K562 (cell line): ENCODE results near the gene PAQR6. TPM values are rescaled to one million over a fixed set of nuclear protein-coding genes. Genes with fewer than 3 reads are reported as not detected.

Experiments
- ARHGAP35 ChIP-seq: fragments of 450-650 bp; IDR thresholded peaks from 2 replicates; pipeline ENCODE4 v1.6.1; 2018; ENCODE audit not compliant: partially characterized antibody
- CBFA2T3 ChIP-seq: fragments of 450-650 bp; IDR thresholded peaks from 2 replicates; pipeline ENCODE4 v1.6.1; 2017
- DACH1 ChIP-seq: fragments of 450-650 bp; IDR thresholded peaks from 2 replicates; pipeline ENCODE4 v1.6.1; 2018; ENCODE audit not compliant: partially characterized antibody
- ELF2 ChIP-seq: fragments of 250-450 bp; sonication (Bioruptor Pico); IDR thresholded peaks from 2 replicates; pipeline ENCODE4 v1.5.0; 2021; ENCODE audit warnings: mild to moderate bottlenecking
- GABPA ChIP-seq: fragments of 200-800 bp; sonication (Bioruptor generic); conservative IDR thresholded peaks from 2 replicates; pipeline ENCODE4 v1.6.1; 2016; ENCODE audit warnings: low read depth, missing genetic modification characterization, missing compliant biosample characterization
- HNRNPLL ChIP-seq: fragments of 200-400 bp; formaldehyde crosslinking; IDR thresholded peaks from 2 replicates; pipeline ENCODE4 v1.6.1; 2017; ENCODE audit warnings: low read length, low read depth, mild to moderate bottlenecking; ENCODE audit not compliant: poor library complexity, severe bottlenecking
- HSF4 ChIP-seq: fragments of 250-450 bp; sonication (Bioruptor Pico); IDR thresholded peaks from 2 replicates; pipeline ENCODE4 v2.1.2; 2022; ENCODE audit warnings: mild to moderate bottlenecking, moderate library complexity, borderline replicate concordance
- KDM2B ChIP-seq: fragments of 250-450 bp; sonication (Bioruptor Pico); IDR thresholded peaks from 2 replicates; pipeline ENCODE4 v1.8.0; 2021; ENCODE audit warnings: mild to moderate bottlenecking, moderate library complexity
- MAFF ChIP-seq: IDR thresholded peaks from 2 replicates; pipeline ENCODE4 v1.6.1; 2012; ENCODE audit warnings: low read length, improper control_type of control experiment
- MBD2 ChIP-seq: sonication (generic); IDR thresholded peaks from 2 replicates; pipeline ENCODE4 v1.6.1; 2016; ENCODE audit warnings: low read depth, borderline replicate concordance
- NFRKB ChIP-seq: fragments of 450-650 bp; IDR thresholded peaks from 2 replicates; pipeline ENCODE4 v1.6.1; 2016; ENCODE audit warnings: low read depth
- NR2C1 ChIP-seq, 2 experiments: fragments of 450-650 bp; IDR thresholded peaks; 2 replicates each; pipeline ENCODE4 v1.6.1; 2017; ENCODE audit warnings: mild to moderate bottlenecking in 2 of 2, antibody characterized with exemption in 1 of 2, inconsistent platforms in 1 of 2, missing compliant biosample characterization in 1 of 2, missing genetic modification characterization in 1 of 2
- POLR2H ChIP-seq: IDR thresholded peaks from 2 replicates; pipeline ENCODE4 v1.6.1; 2016; ENCODE audit warnings: missing genetic modification characterization, low read depth, mild to moderate bottlenecking, control low read depth, missing compliant biosample characterization, moderate library complexity
- SIN3A ChIP-seq, 2 experiments: fragments of 150-350 bp in 1 of 2; IDR thresholded peaks; 2 replicates each; pipeline ENCODE4 v1.6.1; 2011 to 2016; ENCODE audit warnings: borderline replicate concordance in 2 of 2, low read depth in 2 of 2, low read length in 2 of 2, mild to moderate bottlenecking in 2 of 2, moderate library complexity in 2 of 2; ENCODE audit not compliant: control insufficient read depth in 1 of 2
- SMARCA4 ChIP-seq: fragments of 450-650 bp; IDR thresholded peaks from 2 replicates; pipeline ENCODE4 v1.6.1; 2016
- ZKSCAN1 ChIP-seq: fragments of 150-350 bp; IDR thresholded peaks from 2 replicates; pipeline ENCODE4 v1.6.1; 2016; ENCODE audit warnings: low read depth, low read length
- ZNF224 ChIP-seq: sonication (generic); formaldehyde crosslinking; IDR thresholded peaks from 2 replicates; pipeline ENCODE4 v1.8.0; 2022; ENCODE audit warnings: mild to moderate bottlenecking, missing genetic modification reagents
- ZNF41 ChIP-seq: fragments of 250-450 bp; sonication (Bioruptor Pico); conservative IDR thresholded peaks from 2 replicates; pipeline ENCODE4 v1.4.0; 2020; ENCODE audit warnings: mild to moderate bottlenecking
- ZNF785 ChIP-seq: fragments of 250-450 bp; sonication (Bioruptor Pico); IDR thresholded peaks from 2 replicates; pipeline ENCODE4 v1.4.0; 2020; ENCODE audit warnings: mild to moderate bottlenecking
- ZSCAN32 ChIP-seq: fragments of 450-650 bp; formaldehyde crosslinking; IDR thresholded peaks from 2 replicates; pipeline ENCODE4 v1.4.0; 2020; ENCODE audit warnings: mild to moderate bottlenecking, moderate library complexity
- polyA plus RNA-seq, 8 experiments: library from polyadenylated mRNA; depleted of rRNA in 4 of 8; stranded (reverse) in 5 of 8; unstranded in 3 of 8; fragments of >200 nt; fragmentation: Nextera tagmentation in 2 of 8; fragmentation: Illumina TruSeq in 1 of 8; extraction: Ambion mirVana in 2 of 8; extraction: Trizol in 1 of 8; gene quantifications; 2 replicates each; pipeline versions ENCODE4 v1.2.1 to v1.2.3, GENCODE V29; 2011 to 2014; ENCODE audit warnings: inconsistent platforms in 1 of 8, missing spikeins in 1 of 8
- total RNA-seq, 7 experiments: library from RNA; depleted of rRNA in 6 of 7; stranded (reverse); fragments of >200 nt in 6 of 7; fragmentation: Illumina TruSeq in 2 of 7; extraction: Trizol in 2 of 7; gene quantifications; 2 replicates each; pipeline versions ENCODE4 v1.2.1 to v1.2.3, GENCODE V29; 2011 to 2021; ENCODE audit warnings: low replicate concordance in 1 of 7
- TF ChIP-seq, protein P1 (sequence below), 2 experiments: fragments of 450-650 bp; formaldehyde crosslinking in 1 of 2; IDR thresholded peaks; 2 replicates each; pipeline versions ENCODE4 v1.4.0 to v1.6.1; 2014 to 2020; ENCODE audit warnings: mild to moderate bottlenecking in 2 of 2, borderline replicate concordance in 1 of 2, low read depth in 1 of 2

Gene PAQR6
- total and polyA plus RNA-seq, 9 of the 15 experiments (the other 6 are each of a cell fraction or from before 2014, with no cell fraction given), result 0.07 to 1.8 (median 0.62) TPM

DNA sequence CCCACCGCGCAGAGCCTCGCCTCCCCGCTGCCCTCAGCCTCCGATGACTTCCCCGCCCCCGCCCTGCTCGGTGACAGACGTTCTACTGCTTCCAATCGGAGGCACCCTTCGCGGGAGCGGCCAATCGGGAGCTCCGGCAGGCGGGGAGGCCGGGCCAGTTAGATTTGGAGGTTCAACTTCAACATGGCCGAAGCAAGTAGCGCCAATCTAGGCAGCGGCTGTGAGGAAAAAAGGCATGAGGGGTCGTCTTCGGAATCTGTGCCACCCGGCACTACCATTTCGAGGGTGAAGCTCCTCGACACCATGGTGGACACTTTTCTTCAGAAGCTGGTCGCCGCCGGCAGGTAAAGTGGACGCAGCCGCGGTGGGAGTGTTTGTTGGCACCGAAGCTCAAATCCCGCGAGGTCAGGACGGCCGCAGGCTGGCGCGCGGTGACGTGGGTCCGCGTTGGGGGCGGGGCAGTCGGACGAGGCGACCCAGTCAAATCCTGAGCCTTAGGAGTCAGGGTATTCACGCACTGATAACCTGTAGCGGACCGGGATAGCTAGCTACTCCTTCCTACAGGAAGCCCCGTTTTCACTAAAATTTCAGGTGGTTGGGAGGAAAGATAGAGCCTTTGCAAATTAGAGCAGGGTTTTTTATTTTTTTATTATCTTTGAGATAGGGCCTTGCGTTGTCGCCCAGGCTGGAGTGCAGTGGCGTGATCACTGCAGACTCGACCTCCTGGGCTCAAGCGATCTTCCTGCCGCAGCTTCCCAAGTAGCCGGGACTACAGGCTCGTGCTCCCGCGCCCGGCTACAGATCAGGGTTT, 34.8 kb downstream of the PAQR6 start, which contains the start of gene PMF1 (continued):
- TF ChIP-seq, protein P1, sequence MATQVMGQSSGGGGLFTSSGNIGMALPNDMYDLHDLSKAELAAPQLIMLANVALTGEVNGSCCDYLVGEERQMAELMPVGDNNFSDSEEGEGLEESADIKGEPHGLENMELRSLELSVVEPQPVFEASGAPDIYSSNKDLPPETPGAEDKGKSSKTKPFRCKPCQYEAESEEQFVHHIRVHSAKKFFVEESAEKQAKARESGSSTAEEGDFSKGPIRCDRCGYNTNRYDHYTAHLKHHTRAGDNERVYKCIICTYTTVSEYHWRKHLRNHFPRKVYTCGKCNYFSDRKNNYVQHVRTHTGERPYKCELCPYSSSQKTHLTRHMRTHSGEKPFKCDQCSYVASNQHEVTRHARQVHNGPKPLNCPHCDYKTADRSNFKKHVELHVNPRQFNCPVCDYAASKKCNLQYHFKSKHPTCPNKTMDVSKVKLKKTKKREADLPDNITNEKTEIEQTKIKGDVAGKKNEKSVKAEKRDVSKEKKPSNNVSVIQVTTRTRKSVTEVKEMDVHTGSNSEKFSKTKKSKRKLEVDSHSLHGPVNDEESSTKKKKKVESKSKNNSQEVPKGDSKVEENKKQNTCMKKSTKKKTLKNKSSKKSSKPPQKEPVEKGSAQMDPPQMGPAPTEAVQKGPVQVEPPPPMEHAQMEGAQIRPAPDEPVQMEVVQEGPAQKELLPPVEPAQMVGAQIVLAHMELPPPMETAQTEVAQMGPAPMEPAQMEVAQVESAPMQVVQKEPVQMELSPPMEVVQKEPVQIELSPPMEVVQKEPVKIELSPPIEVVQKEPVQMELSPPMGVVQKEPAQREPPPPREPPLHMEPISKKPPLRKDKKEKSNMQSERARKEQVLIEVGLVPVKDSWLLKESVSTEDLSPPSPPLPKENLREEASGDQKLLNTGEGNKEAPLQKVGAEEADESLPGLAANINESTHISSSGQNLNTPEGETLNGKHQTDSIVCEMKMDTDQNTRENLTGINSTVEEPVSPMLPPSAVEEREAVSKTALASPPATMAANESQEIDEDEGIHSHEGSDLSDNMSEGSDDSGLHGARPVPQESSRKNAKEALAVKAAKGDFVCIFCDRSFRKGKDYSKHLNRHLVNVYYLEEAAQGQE (IDR thresholded peaks at IDR 0.05; ENCODE audit: borderline replicate concordance), result no peak
- TF ChIP-seq, protein P1 (CRISPR knock-in tag; IDR thresholded peaks at IDR 0.05; ENCODE audit: low read depth), result peak; percentile 45; the same call in 1 of the 2 replicates
- TF ChIP-seq MBD2 (peak; percentile 96), ZNF224 (0 out of 2 replicates have a peak, but pooled peaks have one; percentile 57), SMARCA4 (no peak), ELF2 (CRISPR knock-in tag) (no peak), CBFA2T3 (no peak), NFRKB (peak; percentile 95), HSF4 (CRISPR knock-in tag) (no peak), ZNF785 (CRISPR knock-in tag) (no peak), HNRNPLL (no peak), SIN3A (IDR thresholded peaks at IDR 0.05; ENCODE audit: borderline replicate concordance in 2 of 2, control insufficient read depth in 1 of 2, low read depth in 2 of 2, low read length in 2 of 2) (peak in 1 of 2 experiments; percentile 16; a peak in 1 of 4 replicates), DACH1 (no peak), KDM2B (no peak), NR2C1 (IDR thresholded peaks at IDR 0.05) (peak; percentile 37; the same call in 1 of the 2 replicates), NR2C1 (tag; IDR thresholded peaks at IDR 0.05) (peak; percentile 32; the same call in 1 of the 2 replicates), GABPA (tag) (no peak; the same call in 1 of the 2 replicates), ZKSCAN1 (no peak), MAFF (no peak; the same call in 1 of the 2 replicates), POLR2H (tag) (peak; percentile 94), ARHGAP35 (peak; percentile 85), ZSCAN32 (no peak), ZNF41 (CRISPR knock-in tag) (0 out of 2 replicates have a peak, but pooled peaks have one; percentile 12)
